IPS-18a (cell line): ENCODE data around the gene POLG.
"Not testable (repeated sequence)": the region's sequence is repeated elsewhere in the genome, so short reads cannot be mapped to it uniquely, and the experiment has no call there.

Experiments used
- H3K27ac ChIP-seq: one replicate; pipeline ENCODE4 v1.5.1; 2013; ENCODE audit warnings: low read length
- H3K27me3 ChIP-seq: one replicate; pipeline ENCODE4 v1.6.1; 2013; ENCODE audit warnings: mild to moderate bottlenecking, low read length; ENCODE audit not compliant: control insufficient read depth, insufficient read depth
- H3K36me3 ChIP-seq: one replicate; pipeline ENCODE4 v1.6.1; 2013; ENCODE audit warnings: low read depth, low read length; ENCODE audit not compliant: control insufficient read depth
- H3K4me1 ChIP-seq: one replicate; pipeline ENCODE4 v1.6.1; 2013; ENCODE audit warnings: low read depth, low read length; ENCODE audit not compliant: control insufficient read depth
- H3K4me3 ChIP-seq: one replicate; pipeline ENCODE4 v1.5.1; 2013; ENCODE audit warnings: low read length
- H3K9ac ChIP-seq: one replicate; pipeline ENCODE4 v1.6.1; 2013; ENCODE audit warnings: mild to moderate bottlenecking, low read length, moderate library complexity
- H3K9me3 ChIP-seq: one replicate; pipeline ENCODE4 v1.6.1; 2013; ENCODE audit warnings: low read depth, low read length; ENCODE audit not compliant: control insufficient read depth

The POLG gene

DNA sequence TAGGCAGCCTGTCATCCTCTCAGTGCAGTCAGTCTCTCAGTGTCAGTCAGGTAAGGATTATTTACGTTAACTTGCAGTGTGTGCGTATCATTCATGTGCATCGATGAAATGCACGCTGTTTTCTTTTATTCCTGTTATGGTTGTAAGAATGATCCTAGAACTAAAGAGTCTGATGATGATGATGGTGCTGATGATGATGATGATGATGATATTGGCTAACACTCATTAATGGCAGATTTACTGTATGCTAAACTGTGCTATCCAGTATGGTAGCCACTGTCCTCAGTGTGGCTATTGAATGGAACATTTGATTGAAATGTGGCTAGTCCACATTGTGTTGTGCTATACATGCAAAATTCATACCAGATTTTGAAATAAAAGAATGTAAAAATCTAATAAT is 51.4 kb downstream of the POLG start:
- Histone ChIP-seq H3K27ac (no peak overlapping the region), H3K4me3 (no peak overlapping the region), H3K27me3 (no peaks in the 10 kb centered on the region), H3K4me1 (no peaks in the 10 kb centered on the region), H3K9me3 (no peaks in the 10 kb centered on the region), H3K36me3 (peaks cover 89% of the 10 kb centered on the region), H3K9ac (no peak overlapping the region)

DNA sequence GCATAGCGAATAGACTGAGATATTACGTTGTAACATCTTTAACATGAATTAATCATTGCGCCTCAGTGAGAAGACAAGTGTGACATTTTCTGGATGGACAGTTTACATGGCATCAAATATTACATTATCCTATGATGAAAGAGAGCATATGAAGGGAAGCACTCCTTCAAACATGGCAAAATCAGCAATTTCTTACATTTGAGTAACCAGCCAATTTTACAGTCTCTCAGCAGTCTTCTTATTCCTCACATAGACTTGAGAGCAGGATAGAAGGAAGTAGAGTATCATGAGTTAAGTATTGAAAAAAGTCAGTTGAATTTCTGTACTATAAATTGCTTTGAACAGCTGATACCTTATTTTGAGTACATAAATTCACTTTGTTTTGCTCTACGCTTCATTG is 52.0 kb downstream of the POLG start:
- peaks cover 88% of the 10 kb centered on the region for H3K36me3 ChIP-seq
- no peaks in the 10 kb centered on the region for H3K9me3 ChIP-seq
- no peak overlapping the region for H3K27ac ChIP-seq
- no peaks in the 10 kb centered on the region for H3K4me1 ChIP-seq
- no peak overlapping the region for H3K4me3 ChIP-seq
- H3K27me3 ChIP-seq = no peaks in the 10 kb centered on the region
- H3K9ac ChIP-seq = no peak overlapping the region

DNA sequence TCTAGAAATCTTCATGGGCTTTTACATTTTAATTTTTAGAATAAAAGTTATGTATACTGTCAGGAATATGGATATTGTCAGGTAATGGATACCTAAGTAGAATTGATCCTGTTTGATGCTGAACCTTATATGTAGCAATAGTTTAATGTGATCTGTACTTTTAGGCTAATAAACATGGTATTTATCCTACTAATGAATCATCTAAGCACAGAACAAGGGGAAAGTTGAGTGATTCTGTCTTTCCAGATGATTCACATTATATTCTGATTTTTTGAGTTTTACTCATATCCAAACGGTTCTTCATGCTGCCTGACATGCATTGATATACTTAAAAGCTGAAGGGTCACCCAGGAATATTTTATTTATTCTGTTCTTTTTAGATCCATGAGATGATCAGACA is 56.3 kb downstream of the POLG start:
- H3K4me3 ChIP-seq = no peak overlapping the region
- no peak overlapping the region for H3K9ac ChIP-seq
- peaks cover 91% of the 10 kb centered on the region for H3K36me3 ChIP-seq
- no peak overlapping the region for H3K27ac ChIP-seq
- H3K9me3 ChIP-seq = no peaks in the 10 kb centered on the region
- H3K4me1 ChIP-seq = no peaks in the 10 kb centered on the region
- no peaks in the 10 kb centered on the region for H3K27me3 ChIP-seq

DNA sequence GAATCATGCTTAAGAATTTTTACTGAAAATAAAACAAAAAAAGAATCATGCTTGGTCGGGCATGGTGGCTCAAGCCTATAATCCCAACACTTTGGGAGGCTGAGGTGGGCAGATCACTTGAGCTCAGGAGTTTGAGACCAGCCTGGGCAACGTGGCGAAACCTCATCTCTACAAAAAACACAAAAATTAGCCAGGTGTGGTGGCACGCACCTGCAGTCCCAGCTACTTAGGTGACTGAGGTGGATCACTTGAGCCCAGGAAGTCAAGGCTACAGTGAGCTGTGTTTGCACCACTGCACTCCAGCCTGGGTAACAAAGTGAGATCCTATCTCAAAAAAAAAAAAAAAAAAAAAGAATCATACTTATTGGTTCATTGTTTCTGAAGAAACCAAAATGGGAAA is 57.3 kb downstream of the POLG start:
- not testable (repeated sequence) for H3K9ac ChIP-seq, H3K4me3 ChIP-seq, H3K27me3 ChIP-seq, H3K9me3 ChIP-seq, H3K4me1 ChIP-seq, H3K27ac ChIP-seq
- H3K36me3 ChIP-seq = peaks cover 81% of the 10 kb centered on the region
